Cerebellar nuclear complex (tissue), 1 donor: Measurements from ENCODE around the gene RFX7.

Source experiments
- DNase-seq, 2 experiments: peaks; one replicate each; lab custom pipeline; 2025; lab: John Stamatoyannopoulos, UW

Gene RFX7

GRCh38 chr15:56244038-56244810, 545 bp upstream of the RFX7 start:
- peak in 1 of 2 experiments; percentile 11 for DNase-seq

- DNase-seq: peak in 1 of 2 experiments; percentile 24
These were observed 1.0 kb downstream of the RFX7 start for GRCh38 chr15:56242576-56243162.

GRCh38 chr15:56241374-56242105, 2.1 kb downstream of the RFX7 start:
- DNase-seq: no peak

- no peak for DNase-seq
These were observed 3.3 kb downstream of the RFX7 start for GRCh38 chr15:56240390-56240789.

GRCh38 chr15:56236197-56236596, 7.5 kb downstream of the RFX7 start:
- no peak for DNase-seq

GRCh38 chr15:56234804-56235203, 8.9 kb downstream of the RFX7 start:
- DNase-seq: no peak

GRCh38 chr15:56233549-56233948, 10.1 kb downstream of the RFX7 start:
- DNase-seq: no peak

- DNase-seq: no peak
These were observed 11.6 kb downstream of the RFX7 start for GRCh38 chr15:56232058-56232457.

- DNase-seq: no peak
These were observed 14.8 kb downstream of the RFX7 start for GRCh38 chr15:56228854-56229253.

- DNase-seq: no peak
These were observed 15.3 kb downstream of the RFX7 start for GRCh38 chr15:56228352-56228751.

- DNase-seq: no peak
These were observed 15.9 kb downstream of the RFX7 start for GRCh38 chr15:56227780-56228179.

GRCh38 chr15:56227306-56227705, 16.4 kb downstream of the RFX7 start:
- DNase-seq: no peak

GRCh38 chr15:56225520-56225919, 18.2 kb downstream of the RFX7 start:
- no peak for DNase-seq

- no peak for DNase-seq
These were observed 21.4 kb downstream of the RFX7 start for GRCh38 chr15:56222302-56222701.

- DNase-seq: no peak
These were observed 26.3 kb downstream of the RFX7 start for GRCh38 chr15:56217341-56217740.

- no peak for DNase-seq
These were observed 27.9 kb downstream of the RFX7 start for GRCh38 chr15:56215769-56216168.

GRCh38 chr15:56211960-56212550, 31.6 kb downstream of the RFX7 start:
- DNase-seq: no peak

GRCh38 chr15:56211064-56211463, 32.6 kb downstream of the RFX7 start:
- no peak for DNase-seq

- no peak for DNase-seq
These were observed 35.0 kb downstream of the RFX7 start for GRCh38 chr15:56208641-56209155.

- no peak for DNase-seq
These were observed 35.5 kb downstream of the RFX7 start for GRCh38 chr15:56208185-56208584.

GRCh38 chr15:56207711-56208110, 36.0 kb downstream of the RFX7 start:
- no peak for DNase-seq

GRCh38 chr15:56207092-56207491, 36.6 kb downstream of the RFX7 start:
- no peak for DNase-seq
